ENCODE data around the gene ZSCAN30.

GRCh38 chr18:35247412-35248249, 42.4 kb downstream of the ZSCAN30 start:
- TF ChIP-seq POLR2A (IDR thresholded peaks at IDR 0.05; ENCODE audit: low read length) (no peak), GATA1 (IDR thresholded peaks at IDR 0.05; ENCODE audit: low read depth, low read length) (no peak)

Data from erythroblast (primary cell).